HG03378 (cell line): ENCODE data around the gene COL9A1.

ENCODE experiments used
- ATAC-seq: cut with Tn5 transposase; IDR thresholded peaks from one replicate; pipeline ENCODE4 v1.9.1; 2021; ENCODE audit warnings: mild to moderate bottlenecking, moderate library complexity; ENCODE audit not compliant: unreplicated experiment

The COL9A1 gene

DNA sequence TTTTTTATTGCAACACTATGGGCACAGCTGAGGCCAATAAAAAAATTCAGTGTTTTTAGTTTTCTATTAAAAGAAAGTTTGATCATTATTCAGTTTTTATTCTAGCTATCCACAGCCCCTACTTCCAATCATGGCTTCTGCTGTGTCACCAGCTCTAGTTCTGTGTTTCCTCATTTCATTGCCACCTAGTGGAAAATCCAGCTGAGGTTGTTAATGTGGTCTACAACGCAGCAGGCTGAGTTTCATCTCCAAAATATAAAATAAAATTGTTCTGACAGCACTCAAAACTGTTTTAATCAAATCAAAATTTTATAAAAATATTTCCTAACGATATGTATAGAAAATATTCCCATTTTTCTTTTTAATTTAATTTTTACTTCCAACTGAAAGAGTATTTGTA is 13.6 kb downstream of the COL9A1 start:
- ATAC-seq, result no peak

DNA sequence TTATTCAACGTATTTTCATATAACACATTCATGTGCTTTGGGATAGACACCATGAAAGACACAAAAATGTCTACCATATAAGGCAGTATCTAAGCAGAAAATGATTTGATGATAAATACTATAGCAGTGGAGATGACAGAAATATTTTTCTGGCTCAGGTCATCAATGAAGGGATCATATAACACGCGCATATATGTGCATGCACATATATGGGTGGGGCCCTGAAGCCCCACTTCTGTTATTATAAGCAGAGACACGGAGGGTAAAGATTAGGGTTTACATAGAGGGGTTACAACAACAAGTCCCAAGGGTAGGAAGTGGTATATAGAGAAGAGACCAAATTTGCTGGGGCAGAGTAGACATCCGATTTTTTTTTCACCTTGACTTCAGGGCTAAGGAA is 16.0 kb downstream of the COL9A1 start:
- no peak for ATAC-seq

DNA sequence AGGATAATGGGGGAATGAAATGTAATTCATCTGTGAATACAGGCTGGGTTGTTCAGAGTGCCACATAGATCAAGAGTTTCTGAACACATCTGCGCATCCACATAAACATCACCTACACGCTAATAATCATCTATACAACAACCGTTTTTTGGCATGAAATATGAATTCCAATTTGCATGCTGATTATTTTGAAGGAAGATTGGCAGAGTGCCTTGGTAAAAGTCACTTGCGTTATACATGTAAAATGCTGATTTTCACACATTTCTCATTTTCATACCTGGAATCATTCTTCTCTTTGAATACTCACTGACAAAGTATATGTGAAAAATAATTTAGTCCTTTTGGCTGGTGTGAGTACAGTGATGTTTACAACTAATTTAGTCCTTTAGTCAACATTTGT is 17.7 kb downstream of the COL9A1 start:
- ATAC-seq, result no peak

DNA sequence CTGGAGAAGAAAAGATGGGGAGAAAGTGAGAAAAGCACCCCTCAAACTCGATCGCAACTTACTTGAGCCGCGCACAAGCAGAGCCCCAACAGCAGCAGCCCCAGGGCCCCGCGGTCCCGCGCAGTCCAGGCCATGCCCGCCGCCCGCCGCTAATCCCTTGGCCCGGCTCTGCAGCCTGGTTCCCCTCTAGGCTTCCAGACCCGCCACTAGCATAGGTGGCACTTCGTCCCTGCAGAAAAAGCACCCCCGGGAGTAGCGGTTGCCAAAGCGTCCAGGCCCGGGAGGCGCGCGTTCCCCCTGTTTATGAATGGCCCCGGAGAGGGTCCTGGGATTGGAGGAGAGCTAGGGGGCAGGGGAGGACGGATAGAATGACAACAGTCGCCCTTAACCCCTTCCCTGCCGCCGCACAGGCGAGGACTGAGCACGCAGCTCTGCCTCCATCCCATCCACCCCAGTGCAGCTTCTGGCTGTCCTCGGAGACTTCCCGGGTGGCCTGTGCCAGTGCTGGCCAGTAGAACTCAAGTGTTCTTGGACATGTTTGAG is 19.9 kb downstream of the COL9A1 start:
- no peak for ATAC-seq

DNA sequence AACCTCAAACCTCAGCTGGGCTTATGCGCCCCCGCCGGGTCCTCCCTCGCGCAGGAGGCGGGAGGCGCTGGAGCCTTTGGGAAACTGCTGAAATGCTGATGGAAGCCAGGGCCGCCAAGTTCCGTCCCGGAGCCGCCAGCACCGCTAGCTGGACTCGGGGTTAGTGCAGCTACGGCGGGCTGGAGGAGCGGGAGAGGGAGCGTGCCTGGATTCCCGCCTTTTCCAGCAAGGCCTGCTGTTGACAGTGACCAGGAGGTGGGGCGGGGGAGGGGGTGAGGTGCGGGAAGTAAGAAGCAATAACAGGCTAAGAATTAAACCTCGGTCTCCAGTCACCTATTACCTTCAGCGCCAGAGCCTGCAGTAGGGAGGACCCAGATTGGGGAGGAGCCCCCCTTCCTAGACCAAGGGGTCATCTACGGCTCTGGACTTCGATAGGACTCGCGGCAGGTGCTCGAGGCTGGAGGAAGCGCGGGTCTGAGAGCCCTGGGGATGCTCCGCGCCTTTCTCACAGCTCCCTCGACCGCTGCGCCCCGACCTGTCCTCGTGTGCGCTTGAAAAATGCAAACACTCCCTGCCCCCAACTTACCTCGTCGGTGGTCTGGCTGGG is 20.5 kb downstream of the COL9A1 start:
- ATAC-seq, result no peak

DNA sequence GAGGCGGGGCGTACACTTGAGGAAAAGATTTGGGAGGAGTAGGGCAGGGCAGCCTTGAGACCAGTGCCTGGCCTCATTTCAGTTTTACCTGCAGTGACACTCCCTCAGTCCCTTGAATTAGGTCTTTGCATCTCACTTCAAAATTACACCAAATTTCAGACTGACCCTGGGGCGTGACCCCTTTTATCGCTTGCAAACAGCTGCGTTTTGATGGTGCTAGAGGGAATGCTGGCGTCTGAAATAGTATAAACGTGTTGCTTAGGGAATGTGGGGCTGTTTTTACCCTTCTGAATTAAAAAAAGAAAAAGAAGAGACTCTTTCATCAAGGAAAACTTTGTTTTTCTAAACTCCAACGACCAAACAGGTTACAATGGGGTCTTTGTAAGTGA is 21.0 kb downstream of the COL9A1 start:
- no peak for ATAC-seq

DNA sequence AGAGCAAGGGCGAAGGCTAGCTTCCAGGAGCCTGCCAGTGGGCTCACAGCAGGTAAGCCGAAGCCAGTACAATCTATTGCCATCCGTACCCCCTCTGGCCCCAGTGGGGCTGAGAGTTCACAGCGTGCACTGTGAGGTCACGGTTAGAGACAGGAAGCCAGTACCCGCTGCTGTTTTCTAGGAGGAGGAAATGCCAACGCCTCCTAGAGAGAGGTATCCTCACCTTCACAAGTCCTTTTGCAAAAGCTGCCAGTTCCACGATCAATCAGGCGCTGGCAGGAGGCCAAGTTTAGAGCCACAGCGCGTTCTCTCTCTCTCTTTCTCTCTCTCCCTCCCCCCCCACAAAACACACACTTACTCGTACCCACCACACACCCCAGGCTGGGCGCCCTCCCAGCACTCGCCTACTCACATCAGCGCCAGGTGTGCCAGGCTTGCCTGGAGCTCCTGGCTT is 22.5 kb downstream of the COL9A1 start:
- ATAC-seq, result no peak

DNA sequence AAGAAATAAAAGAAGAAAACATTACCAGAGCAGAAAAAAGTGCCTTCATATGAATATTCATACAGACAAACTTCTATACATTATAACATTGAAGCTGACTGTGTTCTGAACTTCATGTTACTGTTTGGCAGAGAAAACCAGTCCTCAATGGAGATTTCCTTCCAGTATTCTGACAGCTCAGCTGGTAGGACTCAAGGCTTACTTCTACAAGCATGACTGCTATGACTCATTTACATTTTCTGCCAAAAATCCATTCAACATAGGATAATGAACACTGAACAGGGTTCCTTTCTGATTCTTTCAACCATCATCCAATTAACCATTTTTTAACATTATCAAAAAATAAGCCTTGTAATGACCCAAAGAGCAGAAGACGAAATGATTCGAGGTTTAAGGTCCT is 25.4 kb downstream of the COL9A1 start:
- no peak for ATAC-seq

DNA sequence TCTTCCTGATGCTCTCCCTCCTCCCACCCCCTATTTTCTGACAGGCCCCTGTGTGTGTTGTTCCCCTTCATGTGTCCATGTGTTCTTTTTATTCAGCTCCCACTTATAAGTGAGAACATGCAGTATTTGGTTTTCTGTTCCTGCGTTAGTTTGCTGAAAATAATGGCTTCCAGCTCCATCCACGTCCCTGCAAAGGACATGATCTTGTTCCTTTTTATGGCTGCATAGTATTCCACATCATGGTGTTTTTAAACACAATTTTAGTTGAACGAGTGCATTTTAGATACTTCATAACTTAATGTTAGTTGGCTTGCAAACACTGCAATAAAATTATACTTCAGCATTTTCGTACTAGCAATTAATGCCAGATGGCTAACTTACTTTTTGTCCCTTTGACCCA is 28.5 kb downstream of the COL9A1 start:
- no peak for ATAC-seq

DNA sequence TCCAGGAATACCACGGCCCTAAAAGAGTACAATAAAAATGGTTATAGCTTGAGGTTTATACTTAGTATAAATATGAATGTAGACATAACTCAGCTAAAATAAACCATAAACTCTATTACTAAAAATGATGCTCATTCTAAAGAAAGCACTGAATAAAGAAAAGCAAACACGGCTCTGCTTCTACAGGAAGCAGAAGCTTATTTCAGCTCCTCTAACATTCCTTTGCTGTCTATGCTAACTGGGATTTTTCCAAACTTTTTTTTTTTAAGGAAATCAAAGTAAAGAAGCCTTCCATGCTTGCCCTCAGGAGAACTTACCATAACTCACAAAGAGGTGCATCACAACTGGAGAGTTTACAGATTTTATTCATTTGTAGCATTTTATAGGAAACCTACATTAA is 30.8 kb downstream of the COL9A1 start:
- ATAC-seq, result no peak

DNA sequence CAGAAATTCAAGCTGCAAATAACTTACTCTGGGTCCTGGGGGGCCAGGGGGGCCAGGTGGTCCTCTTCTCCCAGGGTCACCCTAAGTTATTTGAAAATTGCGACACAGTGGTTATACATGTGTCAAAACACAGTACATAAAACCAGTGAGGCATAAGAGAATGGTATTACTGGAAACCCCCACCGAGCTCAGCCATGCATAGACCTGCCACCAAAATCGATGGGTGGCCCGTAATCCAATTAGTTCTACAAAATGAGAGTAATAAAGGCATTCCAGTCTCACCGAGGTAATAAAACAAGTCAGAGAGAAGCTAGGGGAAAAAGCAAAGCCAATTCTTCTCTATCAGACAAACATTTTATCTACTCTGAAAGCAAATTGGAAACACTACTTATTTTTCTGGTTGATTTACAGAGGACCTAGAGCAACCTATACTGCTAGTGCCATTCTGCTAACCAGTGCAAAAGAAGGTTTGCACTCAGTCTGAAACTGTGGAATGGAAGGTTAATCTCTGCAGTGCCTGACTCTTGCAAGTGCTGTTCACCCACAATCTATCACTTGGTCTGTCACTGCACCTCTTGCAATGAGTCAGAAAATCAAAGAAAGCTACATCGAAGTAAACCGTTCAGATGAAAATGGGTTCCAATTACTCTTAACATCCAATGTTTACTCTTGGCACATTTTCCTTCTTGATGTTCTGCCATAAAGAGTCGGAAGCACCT is 32.4 kb downstream of the COL9A1 start:
- ATAC-seq, result peak; percentile 51

DNA sequence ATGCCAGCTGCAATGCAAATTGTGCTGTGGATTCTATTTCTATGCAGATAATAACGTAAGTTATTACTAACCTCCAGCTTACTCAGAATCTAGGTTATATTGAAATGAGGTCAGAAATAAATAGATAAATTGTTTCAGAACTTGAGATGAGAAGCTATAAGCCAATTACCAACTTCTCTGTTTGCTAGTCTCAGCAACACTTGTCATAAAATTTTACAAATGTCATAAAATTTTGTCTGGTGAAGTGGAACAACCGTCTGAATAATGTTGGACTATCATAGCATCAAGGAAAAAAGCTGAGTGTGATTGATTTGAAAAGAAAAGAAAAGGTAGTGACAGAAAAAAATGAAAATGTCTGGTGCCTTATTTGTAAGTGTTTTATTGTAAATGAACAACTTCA is 36.7 kb downstream of the COL9A1 start:
- ATAC-seq, result no peak

DNA sequence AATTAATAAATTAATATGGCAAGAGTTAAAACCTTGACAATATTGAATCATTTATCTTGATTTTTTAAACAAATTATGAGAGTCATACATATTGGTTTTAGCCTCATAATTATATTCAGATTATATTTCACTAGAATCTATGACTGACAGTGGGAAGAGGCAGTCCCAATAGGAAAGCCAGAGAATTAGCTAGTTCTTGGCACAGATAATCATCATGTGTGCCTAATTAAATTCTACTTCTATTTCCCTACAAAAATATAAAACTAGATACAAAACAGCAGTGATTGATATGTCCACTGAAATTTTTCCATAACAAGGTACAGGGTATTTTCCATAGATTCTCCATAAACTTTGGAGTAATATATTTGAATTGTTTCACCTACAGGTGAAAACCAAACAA is 38.6 kb downstream of the COL9A1 start:
- no peak for ATAC-seq

DNA sequence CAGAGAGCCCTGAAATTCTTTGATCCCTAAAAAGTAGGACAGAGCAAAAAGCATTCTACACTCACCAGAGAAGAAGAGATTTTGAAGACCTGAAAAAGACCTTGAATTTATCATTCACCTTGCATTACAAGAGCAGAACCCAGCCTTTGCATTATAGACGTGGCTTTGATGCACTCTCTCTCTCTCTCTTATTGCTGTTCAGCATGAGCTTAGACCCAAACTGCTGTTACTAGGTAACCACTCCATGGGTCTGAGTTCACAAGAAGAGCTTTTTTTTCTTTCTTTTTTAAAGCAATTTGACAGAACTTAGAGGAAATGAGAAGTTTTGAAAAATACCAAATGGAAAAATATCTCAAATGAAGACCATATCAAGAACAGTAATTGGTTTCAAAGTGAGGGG is 44.4 kb downstream of the COL9A1 start:
- no peak for ATAC-seq

DNA sequence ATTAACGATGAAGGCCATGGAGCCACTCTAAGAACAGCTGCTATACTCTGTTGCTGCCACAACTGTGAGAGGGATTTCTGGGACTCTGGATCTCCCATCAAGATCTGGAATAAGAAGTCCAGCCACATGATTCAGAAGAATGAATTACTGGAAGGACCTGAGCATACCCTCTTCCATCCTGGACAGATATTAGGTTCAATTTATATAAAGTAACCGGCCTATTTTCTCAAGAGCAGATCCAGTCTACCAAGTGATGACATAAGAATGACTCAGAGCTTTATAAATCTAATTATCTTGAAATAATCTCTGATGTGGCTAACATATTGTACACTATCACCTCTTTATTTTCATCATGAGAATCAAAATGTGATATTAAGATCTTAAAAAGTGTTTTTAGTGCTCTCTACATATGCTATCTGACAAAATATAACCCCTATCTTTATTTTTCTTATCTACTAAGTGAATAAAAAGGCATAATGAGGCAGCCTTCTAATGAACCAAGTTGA is 45.1 kb downstream of the COL9A1 start:
- ATAC-seq, result no peak

DNA sequence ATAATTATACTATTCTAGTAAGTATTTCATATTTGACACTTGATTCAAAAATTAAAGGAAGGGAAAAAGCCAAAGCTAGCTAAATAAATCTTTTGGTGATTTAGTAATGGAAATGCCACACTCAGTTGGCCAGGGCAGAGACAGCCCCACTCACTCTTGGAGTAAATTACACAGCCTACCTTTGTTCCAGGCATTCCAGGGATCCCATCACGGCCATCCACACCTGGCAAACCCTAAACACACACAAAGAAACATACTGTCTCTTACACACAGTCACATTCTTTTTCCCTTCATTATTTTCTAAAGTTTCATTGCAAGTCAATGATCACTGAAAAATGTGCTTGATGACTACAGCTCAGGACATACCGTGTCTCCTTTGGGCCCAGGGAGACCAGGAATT is 48.1 kb downstream of the COL9A1 start:
- ATAC-seq, result no peak

DNA sequence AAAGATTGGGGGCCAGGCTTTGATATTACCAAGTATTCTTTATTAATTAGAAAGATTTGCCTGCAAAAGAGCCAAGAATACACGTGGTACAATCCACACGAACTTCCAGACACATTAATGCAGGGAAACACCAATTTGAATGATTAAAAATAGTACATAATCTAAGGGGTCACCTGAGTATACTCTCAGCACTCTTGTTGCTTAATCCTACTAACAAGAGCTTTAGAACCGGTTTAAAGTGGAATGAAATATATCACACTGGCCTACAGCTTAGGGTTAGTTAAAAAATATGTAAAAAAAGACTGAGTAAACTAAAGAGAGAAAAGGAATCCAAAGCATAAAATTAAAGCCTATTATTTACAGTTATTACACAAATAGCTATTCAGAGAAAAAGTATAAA is 49.0 kb downstream of the COL9A1 start:
- no peak for ATAC-seq

DNA sequence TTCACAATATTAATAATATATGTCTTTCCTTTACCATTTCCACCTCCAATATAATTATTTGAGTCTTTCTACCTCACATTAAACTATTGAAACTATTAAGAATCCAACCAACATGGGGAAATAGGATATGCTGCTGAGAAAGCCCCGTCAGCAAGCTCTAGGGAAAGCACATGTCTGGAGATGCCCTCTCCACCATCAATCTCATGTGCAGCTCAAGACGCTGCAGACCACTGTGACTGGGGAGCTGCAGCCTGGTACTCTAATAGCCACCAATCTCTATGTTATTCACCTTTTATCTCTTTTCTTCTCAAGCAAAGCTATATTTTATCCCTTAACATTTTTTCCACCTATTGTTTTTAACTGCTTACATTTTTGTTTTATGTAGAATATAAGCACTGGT is 50.3 kb downstream of the COL9A1 start:
- no peak for ATAC-seq

DNA sequence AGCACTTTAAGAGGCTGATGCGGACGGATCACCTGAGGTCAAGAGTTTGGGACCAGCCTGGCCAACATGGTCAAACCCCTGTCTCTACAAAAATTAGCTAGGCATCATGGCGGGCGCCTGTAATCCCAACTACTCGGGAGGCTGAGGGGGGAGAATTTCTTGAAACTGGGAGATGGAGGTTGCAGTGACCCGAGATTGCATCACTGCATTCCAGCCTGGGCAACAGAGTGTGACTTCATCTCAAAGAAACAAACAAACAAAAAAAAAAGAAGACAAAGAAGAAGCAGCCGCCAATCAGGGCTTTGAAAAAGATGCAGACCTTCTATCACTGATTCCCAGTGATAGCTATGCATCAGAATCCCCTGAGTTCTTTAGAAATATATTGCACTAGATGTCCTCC is 56.8 kb downstream of the COL9A1 start:
- no peak for ATAC-seq

DNA sequence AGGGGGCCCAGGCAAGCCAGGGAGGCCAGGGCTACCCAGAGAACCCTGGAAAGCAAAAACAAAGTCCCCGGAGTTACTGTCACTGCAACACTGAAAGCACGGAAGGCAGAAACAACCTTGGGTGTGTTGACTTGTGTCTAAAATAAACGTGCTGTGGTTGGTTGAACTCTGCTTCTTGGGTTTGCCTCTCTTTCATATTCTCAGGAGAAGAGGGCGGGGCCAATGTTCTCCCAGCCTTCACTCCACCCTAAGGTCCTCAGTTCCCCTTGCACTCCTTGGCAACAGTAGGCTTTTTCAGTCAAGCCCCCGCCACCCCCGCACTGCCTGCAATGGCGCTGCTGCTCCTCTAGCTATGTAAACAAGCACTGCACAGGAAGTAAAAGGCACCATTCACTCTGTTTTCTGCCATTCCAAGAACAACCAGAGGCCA is 60.9 kb downstream of the COL9A1 start:
- no peak for ATAC-seq

DNA sequence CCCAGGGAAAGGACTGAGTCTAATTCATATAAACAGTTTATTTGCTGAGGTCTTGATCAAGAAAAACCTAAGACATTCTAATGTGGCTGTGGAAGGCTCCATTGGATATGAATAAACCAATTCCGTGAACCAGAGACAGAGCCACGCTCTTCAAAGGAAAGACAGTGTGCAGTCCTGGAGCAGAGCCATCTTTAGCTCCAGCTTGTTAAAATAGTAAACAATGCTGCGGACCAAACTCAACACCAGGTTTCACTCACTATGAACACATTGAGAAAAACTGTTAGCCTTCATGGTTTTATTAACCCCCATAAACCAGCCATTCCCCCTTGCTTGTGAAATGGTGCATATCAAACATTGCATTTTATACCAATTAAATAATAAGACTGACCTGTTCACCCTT is 61.9 kb downstream of the COL9A1 start:
- ATAC-seq, result no peak

DNA sequence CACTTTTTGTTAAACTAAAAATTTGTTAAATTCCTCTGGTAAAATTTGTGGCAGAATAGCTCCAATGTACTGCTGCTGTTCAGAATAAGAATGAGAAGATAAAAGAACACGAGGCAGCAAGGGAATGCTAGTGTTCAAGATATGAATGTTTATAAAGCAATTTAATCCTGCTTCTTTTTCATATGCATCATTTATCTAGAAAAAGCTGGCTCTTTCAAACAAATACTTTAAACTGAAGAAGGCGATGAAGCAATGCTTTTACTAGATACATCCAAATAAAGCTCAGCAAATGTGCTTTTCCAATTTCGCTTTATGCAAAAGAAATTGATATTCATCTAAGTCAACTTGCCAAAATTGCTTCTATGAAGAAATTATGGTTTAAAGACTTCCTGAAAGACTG is 66.5 kb downstream of the COL9A1 start:
- no peak for ATAC-seq
